WTC11 (cell line): ENCODE data around the gene ANXA2. TPM values are rescaled to one million over a fixed set of nuclear protein-coding genes. Genes with fewer than 3 reads are reported as not detected.

Experiments used
- ATAC-seq: fragments of 200-7000 bp; cut with Tn5 transposase; 2 replicates; pipeline ENCODE4 v1.10.0; 2021; ENCODE audit warnings: mild to moderate bottlenecking, moderate library complexity
- CTCF ChIA-PET: fragments of 300-600 bp; sonication (Branson Sonifier 250); formaldehyde crosslinking; loops from one replicate; lab custom pipeline; 2021; ENCODE audit warnings: antibody characterized with exemption; lab: Charles Lee
- POLR2A ChIA-PET: fragments of 350-600 bp; sonication (Branson Sonifier 250); formaldehyde crosslinking; loops from one replicate; lab custom pipeline; 2021; ENCODE audit warnings: antibody characterized with exemption; lab: Charles Lee
- DNase-seq: peaks from one replicate; pipeline ENCODE4 v3.0.0; 2021; ENCODE audit warnings: low spot score
- H3K27ac Mint-ChIP-seq: 2 replicates; pipeline ENCODE4 v1.8.0; 2021; ENCODE audit warnings: mixed read lengths
- H3K27me3 Mint-ChIP-seq: 2 replicates; pipeline ENCODE4 v1.8.0; 2021; ENCODE audit warnings: low read depth, mild to moderate bottlenecking, moderate library complexity, mixed read lengths
- H3K36me3 Mint-ChIP-seq: 2 replicates; pipeline ENCODE4 v1.8.0; 2021; ENCODE audit warnings: mixed read lengths
- H3K4me1 Mint-ChIP-seq: 2 replicates; pipeline ENCODE4 v1.8.0; 2022; ENCODE audit warnings: mixed read lengths
- H3K4me3 Mint-ChIP-seq: 2 replicates; pipeline ENCODE4 v1.8.0; 2021; ENCODE audit warnings: mild to moderate bottlenecking, moderate library complexity, mixed read lengths
- H3K9me3 Mint-ChIP-seq: 2 replicates; pipeline ENCODE4 v1.8.0; 2021; ENCODE audit warnings: mixed read lengths
- E2F5 ChIP-seq: sonication (generic); formaldehyde crosslinking; IDR thresholded peaks from 2 replicates; pipeline ENCODE4 v1.8.1; 2022; ENCODE audit warnings: mild to moderate bottlenecking, moderate library complexity, missing genetic modification reagents
- ESRRA ChIP-seq: sonication (generic); formaldehyde crosslinking; IDR thresholded peaks from 2 replicates; pipeline ENCODE4 v1.8.1; 2022; ENCODE audit warnings: mild to moderate bottlenecking, missing genetic modification reagents, borderline replicate concordance
- FOXP1 ChIP-seq: sonication (generic); formaldehyde crosslinking; IDR thresholded peaks from 2 replicates; pipeline ENCODE4 v1.8.0; 2022; ENCODE audit warnings: missing genetic modification reagents, mild to moderate bottlenecking, moderate library complexity, borderline replicate concordance
- GRHL2 ChIP-seq: fragments of 250-450 bp; sonication (Bioruptor Pico); IDR thresholded peaks from 2 replicates; pipeline ENCODE4 v1.8.0; 2022; ENCODE audit warnings: mild to moderate bottlenecking, moderate library complexity; ENCODE audit not compliant: insufficient replicate concordance, severe bottlenecking
- GTF2I ChIP-seq: fragments of 250-450 bp; sonication (Bioruptor Pico); conservative IDR thresholded peaks from 2 replicates; pipeline ENCODE4 v1.4.0; 2021; ENCODE audit warnings: mild to moderate bottlenecking
- MXD4 ChIP-seq: fragments of 250-450 bp; sonication (Bioruptor Pico); IDR thresholded peaks from 2 replicates; pipeline ENCODE4 v1.8.0; 2021; ENCODE audit warnings: mild to moderate bottlenecking, moderate library complexity, borderline replicate concordance
- NFYB ChIP-seq: sonication (generic); formaldehyde crosslinking; conservative IDR thresholded peaks from 2 replicates; pipeline ENCODE4 v1.8.0; 2022; ENCODE audit warnings: low read depth, missing genetic modification reagents
- NR3C1 ChIP-seq: sonication (generic); formaldehyde crosslinking; conservative IDR thresholded peaks from 2 replicates; pipeline ENCODE4 v1.8.1; 2023; ENCODE audit warnings: low read depth, mild to moderate bottlenecking, missing genetic modification reagents
- STAT6 ChIP-seq: sonication (generic); formaldehyde crosslinking; conservative IDR thresholded peaks from 2 replicates; pipeline ENCODE4 v1.8.1; 2023; ENCODE audit warnings: mild to moderate bottlenecking, low read depth, missing genetic modification reagents, moderate library complexity
- ZNF121 ChIP-seq: sonication (generic); formaldehyde crosslinking; IDR thresholded peaks from 2 replicates; pipeline ENCODE4 v1.8.0; 2023; ENCODE audit warnings: missing genetic modification reagents
- ZNF317 ChIP-seq: sonication (generic); formaldehyde crosslinking; IDR thresholded peaks from 2 replicates; pipeline ENCODE4 v1.8.1; 2023; ENCODE audit warnings: low read depth, mild to moderate bottlenecking, moderate library complexity, missing genetic modification reagents, borderline replicate concordance
- total RNA-seq: library from RNA; stranded (reverse); gene quantifications from 3 replicates; pipeline ENCODE4 v1.2.3, GENCODE V29; 2021
- TF ChIP-seq, protein P1 (sequence below): sonication (generic); formaldehyde crosslinking; IDR thresholded peaks from 2 replicates; pipeline ENCODE4 v1.8.1; 2023; ENCODE audit warnings: mild to moderate bottlenecking, missing genetic modification reagents, moderate library complexity
- TF ChIP-seq, protein P2 (sequence below): sonication (generic); formaldehyde crosslinking; IDR thresholded peaks from 2 replicates; pipeline ENCODE4 v1.8.1; 2023; ENCODE audit warnings: mild to moderate bottlenecking, missing genetic modification reagents
- TF ChIP-seq, protein P3 (sequence below): sonication (generic); formaldehyde crosslinking; IDR thresholded peaks from 2 replicates; pipeline ENCODE4 v1.8.1; 2022; ENCODE audit warnings: mild to moderate bottlenecking, missing genetic modification reagents, moderate library complexity, borderline replicate concordance
- TF ChIP-seq, protein P4 (sequence below): fragments of 250-450 bp; sonication (Bioruptor Pico); IDR thresholded peaks from 2 replicates; pipeline ENCODE4 v1.9.0; 2021; ENCODE audit warnings: mild to moderate bottlenecking, borderline replicate concordance
- TF ChIP-seq, protein P5 (sequence below): sonication (generic); formaldehyde crosslinking; IDR thresholded peaks from 2 replicates; pipeline ENCODE4 v1.8.1; 2022; ENCODE audit warnings: low read depth, mild to moderate bottlenecking, moderate library complexity, missing genetic modification reagents, borderline replicate concordance

ANXA2 gene
- total RNA-seq, 1 experiment from 2014 or later, result 152 TPM

DNA sequence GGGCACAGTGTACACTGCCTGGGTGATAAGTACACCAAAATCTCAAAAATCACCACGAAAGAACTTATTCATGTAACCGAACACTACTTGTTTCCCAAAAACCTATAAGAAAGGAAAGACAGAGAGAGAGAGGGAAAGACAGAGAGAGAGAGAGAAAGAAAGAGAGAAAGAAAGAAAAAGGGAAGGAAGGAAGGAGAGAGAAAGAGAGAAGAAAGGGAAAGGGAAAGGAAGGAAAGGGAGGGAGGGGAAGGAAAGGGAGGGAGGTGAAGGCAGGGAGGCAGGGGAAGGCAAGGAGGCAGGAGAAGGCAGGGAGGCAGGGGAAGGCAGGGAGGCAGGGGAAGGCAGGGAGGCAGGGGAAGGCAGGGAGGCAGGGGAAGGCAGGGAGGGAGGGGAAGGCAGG lies 48.2 kb downstream of the ANXA2 start:
- CTCF ChIA-PET, result no interaction called here
- no peak for TF ChIP-seq ESRRA (CRISPR knock-in tag)
- TF ChIP-seq STAT6, result no peak
- no peak for TF ChIP-seq NR3C1
- TF ChIP-seq ZNF317, result no peak
- no peak for TF ChIP-seq NFYB
- no peak for ATAC-seq
- Mint-ChIP-seq H3K4me1 (peaks cover 10% of the 10 kb centered on the region), H3K27me3 (no peaks in the 10 kb centered on the region), H3K27ac (no peak overlapping the region), H3K4me3 (no peak overlapping the region), H3K36me3 (peaks cover 50% of the 10 kb centered on the region), H3K9me3 (no peaks in the 10 kb centered on the region)
- DNase-seq, result no peak
- POLR2A ChIA-PET, result no interaction called here

- H3K27me3 Mint-ChIP-seq, result no peaks in the 10 kb centered on the region
- H3K4me3 Mint-ChIP-seq, result no peak overlapping the region
- H3K9me3 Mint-ChIP-seq, result no peaks in the 10 kb centered on the region
- ATAC-seq, result peak; percentile 50
- no peak overlapping the region for H3K27ac Mint-ChIP-seq
- peaks cover 21% of the 10 kb centered on the region for H3K4me1 Mint-ChIP-seq
- TF ChIP-seq GTF2I (CRISPR knock-in tag) (0 out of 2 replicates have a peak, but pooled peaks have one; percentile 50), FOXP1 (CRISPR knock-in tag) (no peak), ZNF121 (CRISPR knock-in tag) (peak; percentile 75; the same call in 1 of the 2 replicates)
- ChIA-PET CTCF (interaction anchor here (1.5 to 1.9 kb wide), 2 partner anchors 20 to 21 kb away, joined by 3 to 4 read pairs; no protein-coding TSS in a partner anchor), POLR2A (no interaction called here)
- peaks cover 35% of the 10 kb centered on the region for H3K36me3 Mint-ChIP-seq
- no peak for DNase-seq
Observed at GRCh38 chr15:60347480-60348049, 50.2 kb downstream of the ANXA2 start.

GRCh38 chr15:60346653-60347052 lies 51.1 kb downstream of the ANXA2 start:
- CTCF ChIA-PET, result interaction anchor here (1.5 to 1.9 kb wide), 2 partner anchors 19 to 20 kb away, joined by 3 to 4 read pairs; no protein-coding TSS in a partner anchor
- H3K4me3 Mint-ChIP-seq, result no peak overlapping the region
- ATAC-seq (no peak), DNase-seq (no peak)
- POLR2A ChIA-PET, result no interaction called here
- H3K4me1 Mint-ChIP-seq, result peaks cover 21% of the 10 kb centered on the region
- H3K27me3 Mint-ChIP-seq, result no peaks in the 10 kb centered on the region
- no peak overlapping the region for H3K27ac Mint-ChIP-seq
- no peaks in the 10 kb centered on the region for H3K9me3 Mint-ChIP-seq
- peaks cover 26% of the 10 kb centered on the region for H3K36me3 Mint-ChIP-seq
- TF ChIP-seq, protein P1, sequence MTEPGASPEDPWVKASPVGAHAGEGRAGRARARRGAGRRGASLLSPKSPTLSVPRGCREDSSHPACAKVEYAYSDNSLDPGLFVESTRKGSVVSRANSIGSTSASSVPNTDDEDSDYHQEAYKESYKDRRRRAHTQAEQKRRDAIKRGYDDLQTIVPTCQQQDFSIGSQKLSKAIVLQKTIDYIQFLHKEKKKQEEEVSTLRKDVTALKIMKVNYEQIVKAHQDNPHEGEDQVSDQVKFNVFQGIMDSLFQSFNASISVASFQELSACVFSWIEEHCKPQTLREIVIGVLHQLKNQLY (CRISPR knock-in tag), result no peak
- TF ChIP-seq MXD4 (no peak), E2F5 (CRISPR knock-in tag) (no peak), GRHL2 (CRISPR knock-in tag) (no peak), GTF2I (CRISPR knock-in tag) (no peak)
- TF ChIP-seq, protein P2, sequence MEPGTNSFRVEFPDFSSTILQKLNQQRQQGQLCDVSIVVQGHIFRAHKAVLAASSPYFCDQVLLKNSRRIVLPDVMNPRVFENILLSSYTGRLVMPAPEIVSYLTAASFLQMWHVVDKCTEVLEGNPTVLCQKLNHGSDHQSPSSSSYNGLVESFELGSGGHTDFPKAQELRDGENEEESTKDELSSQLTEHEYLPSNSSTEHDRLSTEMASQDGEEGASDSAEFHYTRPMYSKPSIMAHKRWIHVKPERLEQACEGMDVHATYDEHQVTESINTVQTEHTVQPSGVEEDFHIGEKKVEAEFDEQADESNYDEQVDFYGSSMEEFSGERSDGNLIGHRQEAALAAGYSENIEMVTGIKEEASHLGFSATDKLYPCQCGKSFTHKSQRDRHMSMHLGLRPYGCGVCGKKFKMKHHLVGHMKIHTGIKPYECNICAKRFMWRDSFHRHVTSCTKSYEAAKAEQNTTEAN (CRISPR knock-in tag), result no peak
- TF ChIP-seq, protein P3, sequence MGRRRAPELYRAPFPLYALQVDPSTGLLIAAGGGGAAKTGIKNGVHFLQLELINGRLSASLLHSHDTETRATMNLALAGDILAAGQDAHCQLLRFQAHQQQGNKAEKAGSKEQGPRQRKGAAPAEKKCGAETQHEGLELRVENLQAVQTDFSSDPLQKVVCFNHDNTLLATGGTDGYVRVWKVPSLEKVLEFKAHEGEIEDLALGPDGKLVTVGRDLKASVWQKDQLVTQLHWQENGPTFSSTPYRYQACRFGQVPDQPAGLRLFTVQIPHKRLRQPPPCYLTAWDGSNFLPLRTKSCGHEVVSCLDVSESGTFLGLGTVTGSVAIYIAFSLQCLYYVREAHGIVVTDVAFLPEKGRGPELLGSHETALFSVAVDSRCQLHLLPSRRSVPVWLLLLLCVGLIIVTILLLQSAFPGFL (CRISPR knock-in tag), result no peak
- TF ChIP-seq, protein P4, sequence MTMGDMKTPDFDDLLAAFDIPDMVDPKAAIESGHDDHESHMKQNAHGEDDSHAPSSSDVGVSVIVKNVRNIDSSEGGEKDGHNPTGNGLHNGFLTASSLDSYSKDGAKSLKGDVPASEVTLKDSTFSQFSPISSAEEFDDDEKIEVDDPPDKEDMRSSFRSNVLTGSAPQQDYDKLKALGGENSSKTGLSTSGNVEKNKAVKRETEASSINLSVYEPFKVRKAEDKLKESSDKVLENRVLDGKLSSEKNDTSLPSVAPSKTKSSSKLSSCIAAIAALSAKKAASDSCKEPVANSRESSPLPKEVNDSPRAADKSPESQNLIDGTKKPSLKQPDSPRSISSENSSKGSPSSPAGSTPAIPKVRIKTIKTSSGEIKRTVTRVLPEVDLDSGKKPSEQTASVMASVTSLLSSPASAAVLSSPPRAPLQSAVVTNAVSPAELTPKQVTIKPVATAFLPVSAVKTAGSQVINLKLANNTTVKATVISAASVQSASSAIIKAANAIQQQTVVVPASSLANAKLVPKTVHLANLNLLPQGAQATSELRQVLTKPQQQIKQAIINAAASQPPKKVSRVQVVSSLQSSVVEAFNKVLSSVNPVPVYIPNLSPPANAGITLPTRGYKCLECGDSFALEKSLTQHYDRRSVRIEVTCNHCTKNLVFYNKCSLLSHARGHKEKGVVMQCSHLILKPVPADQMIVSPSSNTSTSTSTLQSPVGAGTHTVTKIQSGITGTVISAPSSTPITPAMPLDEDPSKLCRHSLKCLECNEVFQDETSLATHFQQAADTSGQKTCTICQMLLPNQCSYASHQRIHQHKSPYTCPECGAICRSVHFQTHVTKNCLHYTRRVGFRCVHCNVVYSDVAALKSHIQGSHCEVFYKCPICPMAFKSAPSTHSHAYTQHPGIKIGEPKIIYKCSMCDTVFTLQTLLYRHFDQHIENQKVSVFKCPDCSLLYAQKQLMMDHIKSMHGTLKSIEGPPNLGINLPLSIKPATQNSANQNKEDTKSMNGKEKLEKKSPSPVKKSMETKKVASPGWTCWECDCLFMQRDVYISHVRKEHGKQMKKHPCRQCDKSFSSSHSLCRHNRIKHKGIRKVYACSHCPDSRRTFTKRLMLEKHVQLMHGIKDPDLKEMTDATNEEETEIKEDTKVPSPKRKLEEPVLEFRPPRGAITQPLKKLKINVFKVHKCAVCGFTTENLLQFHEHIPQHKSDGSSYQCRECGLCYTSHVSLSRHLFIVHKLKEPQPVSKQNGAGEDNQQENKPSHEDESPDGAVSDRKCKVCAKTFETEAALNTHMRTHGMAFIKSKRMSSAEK, result no peak
- TF ChIP-seq, protein P5, sequence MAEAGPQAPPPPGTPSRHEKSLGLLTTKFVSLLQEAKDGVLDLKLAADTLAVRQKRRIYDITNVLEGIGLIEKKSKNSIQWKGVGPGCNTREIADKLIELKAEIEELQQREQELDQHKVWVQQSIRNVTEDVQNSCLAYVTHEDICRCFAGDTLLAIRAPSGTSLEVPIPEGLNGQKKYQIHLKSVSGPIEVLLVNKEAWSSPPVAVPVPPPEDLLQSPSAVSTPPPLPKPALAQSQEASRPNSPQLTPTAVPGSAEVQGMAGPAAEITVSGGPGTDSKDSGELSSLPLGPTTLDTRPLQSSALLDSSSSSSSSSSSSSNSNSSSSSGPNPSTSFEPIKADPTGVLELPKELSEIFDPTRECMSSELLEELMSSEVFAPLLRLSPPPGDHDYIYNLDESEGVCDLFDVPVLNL (CRISPR knock-in tag), result no peak
